ENCODE measurements around the gene USP20.
"Not testable (repeated sequence)": the region's sequence is repeated elsewhere in the genome, so short reads cannot be mapped to it uniquely, and the experiment has no call there.

Gene USP20
- total RNA-seq, result 174 reads per million, percentile 91 among the genes with 10 or more reads in this experiment

- DNase-seq, result peak; percentile 95
These were observed at the start of gene USP20, which contains the start of gene C9orf78 for GRCh38 chr9:129835128-129835859. USP20 (plus strand) TSS chr9:129835458; CDS start chr9:129852556, 17,098 bp downstream. C9orf78 (minus strand) TSS chr9:129835275; CDS start chr9:129835221, 54 bp downstream.

DNA sequence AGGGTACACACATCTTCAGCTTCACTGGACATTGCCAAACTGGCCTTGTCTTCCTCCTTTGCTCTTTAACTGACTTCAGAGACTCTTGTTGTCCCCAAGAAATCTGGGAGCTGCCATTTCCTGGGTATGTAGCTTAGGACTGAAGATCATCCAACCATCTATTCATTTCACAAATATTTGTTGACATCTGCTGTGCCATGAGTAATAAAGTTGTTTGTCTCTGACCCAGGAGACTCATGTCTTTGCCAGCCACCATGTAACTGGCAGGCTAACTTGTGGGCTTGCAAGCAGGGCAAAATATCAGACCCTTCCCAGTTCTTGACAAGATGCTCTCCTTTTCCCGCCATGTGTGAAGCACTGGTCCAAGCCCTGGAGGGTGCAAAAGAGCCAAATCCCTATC is 49.4 kb upstream of the USP20 start:
- DNase-seq, result no peak

DNA sequence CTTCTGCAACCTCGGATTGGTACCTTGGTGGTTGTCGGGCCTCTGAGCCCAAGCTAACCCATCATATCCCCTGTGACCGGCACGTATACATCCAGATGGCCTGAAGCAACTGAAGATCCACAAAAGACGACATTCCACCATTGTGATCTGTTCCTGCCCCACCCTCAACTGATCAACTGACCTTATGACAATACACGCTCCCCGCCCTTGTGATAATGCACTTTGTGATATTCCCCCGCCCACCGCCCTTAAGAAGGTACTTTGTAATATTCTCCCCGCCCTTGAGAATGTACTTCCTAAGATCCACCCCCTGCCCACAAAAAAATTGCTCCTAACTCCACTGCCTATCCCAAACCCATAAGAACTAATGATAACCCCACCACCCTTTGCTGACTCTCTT is 48.8 kb upstream of the USP20 start:
- DNase-seq, result no peak

DNA sequence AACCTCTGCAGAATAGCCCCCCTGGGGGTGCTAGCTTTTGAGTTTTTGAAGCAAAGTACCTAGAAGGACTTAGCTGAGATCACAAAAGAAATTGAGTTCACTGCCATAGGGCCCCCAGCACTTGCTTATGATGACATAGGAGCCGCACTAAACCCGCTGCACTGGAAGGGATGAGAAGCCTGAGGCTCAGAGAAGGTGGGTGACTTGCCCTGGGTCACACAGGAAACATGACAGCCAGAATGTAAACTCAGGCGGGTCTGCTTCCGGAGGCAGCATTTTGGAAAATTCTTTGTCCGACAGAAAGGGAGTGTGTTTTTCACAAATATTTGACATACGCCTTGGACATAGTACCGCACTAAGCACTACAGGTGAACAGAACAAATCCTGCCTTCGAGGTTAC is 40.7 kb upstream of the USP20 start:
- no peak for DNase-seq

DNA sequence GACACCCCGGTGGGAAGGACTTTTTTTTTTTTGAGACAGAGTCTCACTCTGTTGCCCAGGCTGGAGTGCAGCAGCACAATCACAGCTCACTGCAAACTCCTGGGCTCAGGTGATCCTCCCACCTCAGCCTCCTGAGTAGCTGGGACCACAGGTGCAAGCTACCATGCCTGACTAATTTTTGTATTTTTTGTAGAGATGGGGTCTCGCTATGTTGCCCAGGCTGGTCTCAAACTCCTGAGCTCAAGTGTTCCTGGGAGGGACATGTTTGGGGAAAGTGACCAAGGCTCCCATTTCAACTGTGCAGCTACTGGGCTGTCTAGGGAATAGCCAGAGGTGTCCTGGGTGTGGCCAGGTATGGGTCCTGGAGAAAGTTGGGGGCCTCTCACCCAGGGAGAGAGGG is 39.2 kb upstream of the USP20 start:
- not testable (repeated sequence) for DNase-seq

DNA sequence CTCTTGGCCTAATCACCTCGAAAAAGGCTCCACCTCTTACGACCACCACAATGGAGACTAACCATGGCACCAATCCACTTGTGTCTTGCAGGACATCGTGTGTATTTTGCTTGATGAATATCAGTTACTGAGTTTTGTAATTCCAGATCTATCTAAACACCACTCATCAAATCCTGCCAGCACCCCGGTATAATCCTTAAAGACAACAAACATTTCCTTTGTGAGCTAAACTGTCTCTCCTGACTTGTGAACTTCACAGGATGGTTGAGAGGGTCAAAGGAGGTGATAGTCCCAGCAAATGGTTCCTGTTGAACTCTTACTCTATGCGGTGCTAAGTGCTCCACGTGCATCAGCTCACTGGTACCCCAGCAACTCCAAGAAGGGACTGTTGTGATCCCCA is 36.3 kb upstream of the USP20 start:
- no peak for DNase-seq

GRCh38 chr9:129801504-129801903 is 33.8 kb upstream of the USP20 start:
- DNase-seq, result no peak

DNA sequence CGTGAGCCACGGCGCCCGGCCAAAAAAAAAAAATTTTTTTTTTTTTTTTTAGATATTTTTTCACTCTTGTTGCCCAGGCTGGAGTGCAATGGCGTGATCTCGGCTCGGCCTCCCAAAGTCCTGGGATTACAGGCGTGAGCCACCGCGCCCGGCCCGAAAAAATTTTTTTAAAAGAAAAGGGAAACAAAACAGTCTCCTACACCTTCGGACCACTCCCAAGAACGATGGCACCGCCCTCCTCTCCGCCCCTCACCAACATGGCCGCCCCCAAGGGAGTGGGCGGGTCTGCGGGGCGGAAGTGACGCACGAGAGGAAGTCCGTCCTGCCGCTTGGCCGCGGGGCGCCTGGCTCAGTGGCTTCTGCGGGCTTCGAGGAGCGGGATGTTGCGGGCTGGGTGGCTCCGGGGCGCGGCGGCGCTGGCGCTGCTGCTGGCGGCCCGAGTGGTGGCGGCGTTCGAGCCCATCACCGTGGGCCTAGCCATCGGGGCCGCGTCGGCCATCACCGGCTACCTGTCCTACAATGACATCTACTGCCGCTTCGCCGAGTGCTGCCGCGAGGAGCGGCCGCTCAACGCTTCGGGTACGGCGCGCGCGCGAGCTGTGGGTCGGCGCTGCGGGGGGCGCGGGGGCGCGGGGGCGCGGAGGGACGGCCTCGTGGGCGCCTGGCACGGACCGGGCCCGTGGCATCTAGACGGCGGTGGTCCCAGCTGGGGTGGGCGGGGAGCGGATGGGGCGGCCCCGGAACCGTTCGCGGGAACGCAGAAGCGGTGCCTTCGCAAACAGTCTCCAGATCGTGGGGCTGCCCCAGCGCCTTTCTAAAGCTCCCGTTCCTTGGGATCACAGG is 32.2 kb upstream of the USP20 start, which contains the start of gene TOR1B:
Gene TOR1B (plus strand): TSS at position 352 of the 843 bp plus-strand sequence. CDS start 29 bp downstream, at position 381.
- DNase-seq, result peak; percentile 92

- DNase-seq, result no peak
These were observed 31.6 kb upstream of the USP20 start for GRCh38 chr9:129803676-129804060.

DNA sequence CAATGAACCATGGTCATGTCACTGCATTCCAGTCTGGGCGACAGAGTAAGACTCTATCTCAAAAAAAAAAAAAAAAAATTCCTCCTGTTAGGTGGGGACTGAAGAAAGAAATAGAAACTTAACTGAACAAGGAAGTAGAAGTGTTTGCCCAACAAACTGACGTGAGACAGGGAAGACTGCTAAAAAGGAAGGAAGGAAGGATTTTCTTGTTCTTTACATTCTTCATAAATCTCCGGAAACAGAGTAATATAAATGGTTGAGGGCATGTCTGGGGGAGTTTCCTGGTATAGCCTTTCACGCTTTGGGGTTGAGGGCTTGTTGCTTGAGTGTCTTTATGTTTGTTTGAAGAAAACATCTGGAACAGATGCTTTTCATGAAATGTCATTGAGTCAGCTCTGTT is 29.2 kb upstream of the USP20 start:
- no peak for DNase-seq

GRCh38 chr9:129809346-129809745 is 25.9 kb upstream of the USP20 start:
- no peak for DNase-seq

GRCh38 chr9:129810116-129810515 is 25.1 kb upstream of the USP20 start:
- DNase-seq, result no peak

DNA sequence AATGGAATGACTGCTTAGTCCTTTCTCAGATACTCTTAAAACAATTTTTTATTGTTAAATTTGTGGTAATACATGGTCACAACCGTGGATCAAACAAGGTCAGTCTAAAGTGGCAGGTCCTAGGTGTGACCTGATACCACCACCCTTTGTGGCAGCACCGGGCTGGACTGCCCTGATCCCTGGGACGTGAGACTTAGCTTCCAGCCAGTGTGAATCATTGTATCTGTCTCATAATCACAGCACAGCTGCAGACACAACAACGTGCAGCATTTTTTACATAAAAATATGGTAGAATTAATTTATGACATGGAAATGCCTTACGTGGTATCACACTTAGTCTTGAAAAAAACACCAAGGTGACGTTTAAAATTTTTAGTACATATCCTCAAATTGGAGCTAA is 24.5 kb upstream of the USP20 start:
- no peak for DNase-seq

DNA sequence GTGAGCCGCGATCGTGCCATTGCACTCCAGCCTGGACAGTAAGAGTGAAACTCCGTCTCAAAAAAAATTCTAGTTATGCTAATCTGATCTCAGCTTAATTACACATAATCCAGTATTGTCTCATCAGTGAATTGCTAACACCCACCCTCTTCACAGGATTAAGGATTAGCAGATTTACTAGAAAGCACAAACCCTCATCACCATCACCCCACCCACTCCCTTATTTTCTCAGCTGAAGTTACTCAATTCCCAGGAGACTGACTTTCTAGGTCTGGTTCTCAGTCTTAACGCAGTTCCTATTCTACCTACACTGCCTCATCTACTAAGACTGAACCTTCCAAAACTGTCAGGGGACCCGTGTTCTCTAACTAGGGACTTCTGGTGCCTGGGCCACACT is 23.3 kb upstream of the USP20 start:
- DNase-seq, result no peak

DNA sequence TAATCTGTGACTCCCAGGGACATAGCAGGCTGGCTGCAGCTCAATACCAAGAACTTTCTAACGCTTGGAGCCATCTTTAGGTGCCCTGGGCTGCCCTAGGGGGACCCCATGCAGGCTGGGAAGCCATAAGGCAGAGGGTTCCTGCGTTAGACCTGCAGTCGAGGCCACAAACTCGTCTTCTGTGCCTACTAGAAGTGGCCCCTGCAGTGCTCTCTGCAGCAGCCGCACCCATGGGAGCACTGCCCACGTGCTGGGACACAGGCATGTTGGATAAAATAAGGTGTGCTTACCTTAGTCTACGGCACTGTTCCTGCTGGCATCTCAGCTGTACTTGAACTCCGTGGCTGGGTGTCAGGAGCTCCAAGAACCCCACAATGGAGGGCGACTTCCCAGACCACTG is 22.9 kb upstream of the USP20 start:
- no peak for DNase-seq

DNA sequence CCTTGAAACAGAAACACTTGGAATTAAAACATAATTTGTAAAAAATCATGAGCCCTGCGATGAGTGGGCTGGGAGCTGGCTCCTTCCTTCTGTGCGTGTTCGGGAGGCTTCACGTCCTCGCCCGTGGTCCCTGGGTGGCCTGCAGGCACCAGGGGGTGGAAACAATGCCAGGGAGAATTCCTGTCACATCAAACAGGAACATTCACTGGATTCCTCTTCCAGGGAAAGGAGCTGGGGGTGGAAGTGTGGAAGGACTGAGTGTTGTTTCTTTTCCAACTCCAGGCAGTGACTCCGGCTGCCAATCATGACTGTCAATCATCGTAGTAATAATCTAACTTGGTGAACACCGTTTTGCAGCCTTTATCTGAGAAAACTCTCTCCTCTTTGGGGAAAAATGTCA is 21.6 kb upstream of the USP20 start:
- DNase-seq, result no peak

DNA sequence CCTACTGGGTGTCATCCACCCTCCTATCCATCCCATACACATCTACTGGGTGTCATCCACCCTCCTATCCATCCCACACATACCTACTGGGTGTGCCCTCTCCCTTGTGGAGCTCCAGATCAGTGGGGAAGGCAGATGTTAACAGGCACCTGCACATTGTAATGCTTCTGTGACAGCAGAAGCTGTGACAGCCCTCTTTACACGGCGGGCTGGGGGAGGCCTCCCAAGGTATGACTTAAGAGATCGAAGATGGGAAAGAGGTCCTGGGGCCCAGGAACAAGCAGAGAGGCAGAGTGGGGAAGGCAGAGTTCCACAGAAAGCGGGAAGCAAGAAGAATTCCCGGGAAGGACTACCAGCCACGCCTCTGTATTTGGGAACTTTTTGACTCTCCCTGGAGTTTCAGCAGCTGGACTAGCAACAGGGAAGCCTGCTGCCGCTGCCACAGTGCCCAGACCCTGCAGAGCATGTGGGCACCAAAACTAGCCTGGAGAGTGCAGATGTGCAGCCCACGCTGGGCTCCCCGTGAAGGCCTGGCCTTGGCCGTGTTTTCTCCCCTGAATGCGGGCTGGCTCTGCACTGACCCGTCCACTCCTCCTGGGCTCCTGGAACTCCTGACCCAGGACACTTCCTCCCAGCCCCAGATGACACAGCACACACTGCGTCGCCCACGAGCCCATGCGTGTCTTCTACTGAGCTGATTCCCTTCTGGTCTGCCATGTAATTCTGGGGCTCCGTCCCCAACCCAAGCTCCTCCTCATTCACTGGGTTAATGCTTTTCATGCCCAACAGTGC is 20.6 kb upstream of the USP20 start:
- DNase-seq, result no peak

GRCh38 chr9:129815278-129815677 is 20.0 kb upstream of the USP20 start:
- DNase-seq, result no peak

- DNase-seq, result no peak
These were observed 18.5 kb upstream of the USP20 start for GRCh38 chr9:129816501-129817435.

DNA sequence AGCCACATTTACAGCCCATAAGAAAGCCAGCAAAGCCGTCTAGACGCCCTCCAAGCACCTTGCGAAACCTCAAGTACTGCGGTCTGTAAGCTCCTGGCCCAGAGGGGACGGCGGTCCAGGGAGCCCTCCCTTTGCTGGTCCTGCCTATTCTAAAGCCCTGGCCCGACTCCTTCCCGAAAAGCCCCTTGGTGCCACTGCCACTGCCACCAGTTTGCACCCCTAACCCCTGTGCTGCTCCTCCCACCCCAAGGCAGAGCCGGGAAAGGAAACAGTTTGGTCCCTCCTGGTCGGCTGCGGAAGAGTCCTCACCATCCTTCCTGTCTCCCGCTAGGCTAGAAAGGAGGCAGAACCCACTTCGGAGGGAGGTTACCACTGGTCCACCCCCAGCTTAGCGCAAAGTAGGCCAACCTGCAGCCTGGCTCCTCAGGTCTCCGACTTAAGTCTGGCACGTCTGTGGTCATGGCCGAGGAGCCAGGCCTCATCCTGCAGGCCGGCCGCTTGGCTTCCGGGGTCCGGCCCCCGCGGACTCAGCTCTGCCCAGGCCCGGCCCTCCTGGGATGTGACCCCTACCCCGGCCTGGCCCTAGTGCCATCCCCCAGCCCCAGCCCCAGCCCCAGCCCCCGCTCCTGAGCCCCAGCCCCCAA is 12.2 kb upstream of the USP20 start:
- peak; percentile 9 for DNase-seq

DNA sequence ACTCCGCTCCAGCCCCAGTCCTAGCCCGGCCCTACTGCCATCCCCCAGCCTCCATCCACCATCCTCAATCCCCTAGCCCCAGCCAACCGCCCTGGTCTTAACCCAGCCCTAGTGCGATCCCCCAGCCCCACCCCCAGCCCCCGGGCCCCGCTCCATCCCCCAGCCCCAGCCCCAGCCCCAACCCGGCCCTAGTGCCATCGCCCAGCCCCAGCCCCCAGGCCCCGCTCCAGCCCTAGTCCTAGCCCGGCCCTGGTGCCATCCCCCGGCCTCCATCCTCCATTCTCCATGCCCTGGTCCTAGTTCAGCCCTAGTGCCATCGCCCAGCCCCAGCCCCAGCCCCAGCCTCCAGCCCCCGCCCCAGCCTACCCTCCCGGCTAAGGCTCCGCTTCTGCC is 11.7 kb upstream of the USP20 start:
- no peak for DNase-seq
